HCT116 (cell line): ENCODE measurements around the gene TMEM168. TPM values are rescaled to one million over a fixed set of nuclear protein-coding genes. Genes with fewer than 3 reads are reported as not detected.

ENCODE experiments used
- ATAC-seq: fragments of 200-7000 bp; cut with Tn5 transposase; 2 replicates; pipeline ENCODE4 v1.9.1; 2020; ENCODE audit warnings: mild to moderate bottlenecking, moderate library complexity
- BruUV-seq: library from RNA; stranded (reverse); fragments of 400-500 nt; replicated peaks from 2 replicates; lab custom pipeline; 2021; lab: Mats Ljungman, UMichigan
- CTCF ChIA-PET: fragments of 300-600 bp; sonication (Branson Sonifier 250); formaldehyde crosslinking; loops from one replicate; lab custom pipeline; 2021; ENCODE audit warnings: antibody characterized with exemption; lab: Charles Lee
- POLR2A ChIA-PET: fragments of 300-600, 350-600 bp; sonication (Branson Sonifier 250); formaldehyde crosslinking; loops from one replicate; lab custom pipeline; 2021; ENCODE audit warnings: antibody characterized with exemption; lab: Charles Lee
- RAD21 ChIA-PET, 2 experiments: fragments of 300-600 bp; sonication (Branson Sonifier 250); formaldehyde crosslinking; loops; one replicate each; lab custom pipeline; 2023; ENCODE audit warnings: low total read pairs in 2 of 2; ENCODE audit not compliant: uncharacterized antibody in 2 of 2, unreplicated experiment in 2 of 2, low non-redundant PET in 1 of 2; lab: Charles Lee
- DNase-seq: peaks from one replicate; pipeline ENCODE4 v3.0.0-alpha.2; 2010; ENCODE audit warnings: low read depth, low spot score
- H2AFZ ChIP-seq: fragments of 200-600 bp; shearing (Covaris generic), sonication (generic); 2 replicates; pipeline ENCODE4 v1.6.1; 2017; ENCODE audit warnings: low read depth, mixed run types, mixed read lengths, antibody characterized with exemption, low read length; ENCODE audit not compliant: poor library complexity, severe bottlenecking
- H3K27ac ChIP-seq: 2 replicates; pipeline ENCODE4 v1.5.1; 2012; ENCODE audit warnings: low read depth, low read length
- H3K27me3 ChIP-seq: fragments of 200-600 bp; sonication (generic); 2 replicates; pipeline ENCODE4 v1.6.1; 2016; ENCODE audit warnings: mixed run types, low read length, mixed read lengths; ENCODE audit not compliant: insufficient read depth
- H3K36me3 ChIP-seq, 2 experiments: fragments of 200-500 bp in 1 of 2; fragments of 200-600 bp in 1 of 2; sonication (Bioruptor generic) in 1 of 2; sonication (generic) in 1 of 2; 2 replicates each; pipeline versions ENCODE4 v1.5.1 to v1.6.1; 2014 to 2016; ENCODE audit warnings: low read length in 2 of 2, inconsistent platforms in 1 of 2, mixed read lengths in 1 of 2, mixed run types in 1 of 2; ENCODE audit not compliant: insufficient read depth in 2 of 2, control insufficient read depth in 1 of 2
- H3K4me1 ChIP-seq, 2 experiments: fragments of 200-600 bp in 1 of 2; sonication (generic) in 1 of 2; 2 replicates each; pipeline versions ENCODE4 v1.5.1 to v1.6.1; 2012 to 2017; ENCODE audit warnings: low read length in 2 of 2, inconsistent platforms in 1 of 2, mild to moderate bottlenecking in 1 of 2, mixed read lengths in 1 of 2, mixed run types in 1 of 2, moderate library complexity in 1 of 2; ENCODE audit not compliant: insufficient read depth in 2 of 2, control insufficient read depth in 1 of 2
- H3K4me2 ChIP-seq: fragments of 200-600 bp; sonication (generic); 2 replicates; pipeline ENCODE4 v1.6.1; 2017; ENCODE audit warnings: mixed run types, low read length, mixed read lengths
- H3K4me3 ChIP-seq, 2 experiments: fragments of 200-600 bp in 1 of 2; sonication (generic) in 1 of 2; replicated peaks in 1 of 2; 2 replicates each; pipeline ENCODE4 v1.5.1; 2011 to 2016; ENCODE audit warnings: low read length in 2 of 2, control low read depth in 1 of 2, low read depth in 1 of 2, mild to moderate bottlenecking in 1 of 2, mixed read lengths in 1 of 2, mixed run types in 1 of 2
- H3K79me2 ChIP-seq: fragments of 200-600 bp; sonication (generic); 2 replicates; pipeline ENCODE4 v1.6.1; 2017; ENCODE audit warnings: mild to moderate bottlenecking, mixed run types, low read length, moderate library complexity, mixed read lengths; ENCODE audit not compliant: insufficient read depth
- H3K9ac ChIP-seq: fragments of 200-600 bp; sonication (generic); 2 replicates; pipeline ENCODE4 v1.6.1; 2016; ENCODE audit warnings: low read length, mixed read lengths
- H3K9me2 ChIP-seq: fragments of 200-600 bp; sonication (generic), shearing (Covaris generic); 2 replicates; pipeline ENCODE4 v1.6.1; 2017; ENCODE audit warnings: mixed run types, mild to moderate bottlenecking, moderate library complexity; ENCODE audit not compliant: insufficient read depth
- H3K9me3 ChIP-seq, 2 experiments: fragments of 200-500 bp in 1 of 2; fragments of 200-600 bp in 1 of 2; sonication (Bioruptor generic) in 1 of 2; sonication (generic) in 1 of 2; 2 replicates each; pipeline ENCODE4 v1.6.1; 2014 to 2017; ENCODE audit warnings: low read length in 2 of 2, mixed read lengths in 2 of 2, inconsistent platforms in 1 of 2, low read depth in 1 of 2, mild to moderate bottlenecking in 1 of 2, mixed run types in 1 of 2, moderate library complexity in 1 of 2; ENCODE audit not compliant: control insufficient read depth in 1 of 2, insufficient read depth in 1 of 2
- H4K20me1 ChIP-seq: fragments of 200-600 bp; sonication (generic), shearing (Covaris generic); 2 replicates; pipeline ENCODE4 v1.6.1; 2017; ENCODE audit warnings: mixed run types, mild to moderate bottlenecking, moderate library complexity; ENCODE audit not compliant: insufficient read depth
- CBX3 ChIP-seq: IDR thresholded peaks from 2 replicates; pipeline ENCODE4 v1.6.1; 2012; ENCODE audit warnings: low read depth
- EGR1 ChIP-seq: IDR thresholded peaks from 2 replicates; pipeline ENCODE4 v1.6.1; 2012; ENCODE audit warnings: low read depth
- EZH2 ChIP-seq: fragments of 200-600 bp; sonication (generic); IDR thresholded peaks from 2 replicates; pipeline ENCODE4 v1.6.1; 2017; ENCODE audit warnings: antibody characterized with exemption, mixed run types
- EZH2phosphoT487 ChIP-seq: fragments of 200-600 bp; IDR thresholded peaks from 2 replicates; pipeline ENCODE4 v1.6.1; 2018; ENCODE audit warnings: antibody characterized with exemption, borderline replicate concordance
- JUND ChIP-seq: IDR thresholded peaks from 2 replicates; pipeline ENCODE4 v1.6.1; 2012
- POLR2A ChIP-seq: IDR thresholded peaks from 2 replicates; pipeline ENCODE4 v1.7.0; 2011; ENCODE audit warnings: borderline replicate concordance; ENCODE audit not compliant: insufficient read depth, insufficient read length; ENCODE audit errors: extremely low read depth
- POLR2AphosphoS5 ChIP-seq: IDR thresholded peaks from 2 replicates; pipeline ENCODE4 v1.6.1; 2011; ENCODE audit warnings: mild to moderate bottlenecking, low read depth, low read length, moderate library complexity
- RAD21 ChIP-seq: IDR thresholded peaks from 2 replicates; pipeline ENCODE4 v1.6.1; 2012; ENCODE audit warnings: low read depth, mild to moderate bottlenecking
- SIN3A ChIP-seq: IDR thresholded peaks from 2 replicates; pipeline ENCODE4 v1.6.1; 2012; ENCODE audit warnings: low read depth
- SRF ChIP-seq: IDR thresholded peaks from 2 replicates; pipeline ENCODE4 v1.6.1; 2012; ENCODE audit warnings: low read depth
- TCF7L2 ChIP-seq: IDR thresholded peaks from 2 replicates; pipeline ENCODE4 v1.7.0; 2011; ENCODE audit warnings: borderline replicate concordance, inconsistent platforms; ENCODE audit not compliant: insufficient read depth, insufficient read length; ENCODE audit errors: extremely low read depth
- YY1 ChIP-seq: IDR thresholded peaks from 2 replicates; pipeline ENCODE4 v1.6.1; 2011; ENCODE audit warnings: low read length, low read depth, moderate library complexity, mild to moderate bottlenecking; ENCODE audit not compliant: insufficient replicate concordance; ENCODE audit errors: extremely low read depth
- ZFX ChIP-seq: fragments of 450-650 bp; IDR thresholded peaks from 2 replicates; pipeline ENCODE4 v1.6.1; 2017
- intact Hi-C: fragments of 100-400 bp; cut with micrococcal nuclease; formaldehyde crosslinking; loops from 2 replicates; pipeline ENCODE4 v1.10.0; 2022
- total RNA-seq: library from RNA; stranded (reverse); gene quantifications from one replicate; pipeline ENCODE4 v1.2.1, GENCODE V29; 2021; ENCODE audit not compliant: unreplicated experiment
- TF ChIP-seq, protein P1 (sequence below): IDR thresholded peaks from 2 replicates; pipeline ENCODE4 v1.6.1; 2012
- TF ChIP-seq, protein P2 (sequence below): IDR thresholded peaks from 2 replicates; pipeline ENCODE4 v1.6.1; 2011; ENCODE audit warnings: mild to moderate bottlenecking, low read length, moderate library complexity; ENCODE audit not compliant: insufficient replicate concordance; ENCODE audit errors: extremely low read depth
- TF ChIP-seq, protein P3 (sequence below), 3 experiments: fragments of 200-600 bp in 1 of 3; sonication (generic) in 1 of 3; IDR thresholded peaks in 2 of 3; conservative IDR thresholded peaks in 1 of 3; 2 replicates each; pipeline ENCODE4 v1.5.1; 2012 to 2017; ENCODE audit warnings: low read depth in 2 of 3, low read length in 2 of 3, antibody characterized with exemption in 1 of 3, borderline replicate concordance in 1 of 3, control low read depth in 1 of 3, mild to moderate bottlenecking in 1 of 3, mixed read lengths in 1 of 3, mixed run types in 1 of 3, moderate library complexity in 1 of 3; ENCODE audit not compliant: insufficient read depth in 1 of 3
- TF ChIP-seq, protein P4 (sequence below): IDR thresholded peaks from 2 replicates; pipeline ENCODE4 v1.6.1; 2012; ENCODE audit warnings: low read depth

Gene TMEM168
- total RNA-seq, 1 experiment from 2014 or later, result 16.5 TPM

GRCh38 chr7:112784603-112785002 lies 5.6 kb downstream of the TMEM168 start (continued):
- TF ChIP-seq JUND, result no peak
- TF ChIP-seq SRF, result no peak

- H3K4me1 ChIP-seq, result no peaks in the 10 kb centered on the region
- no peak overlapping the region for H3K27ac ChIP-seq
- no peak for DNase-seq
- peaks cover 3% of the 10 kb centered on the region; the same call in 1 of the 2 replicates for H4K20me1 ChIP-seq
- CTCF ChIA-PET, result no interaction called here
- no TSS peak for BruUV-seq
- no peak overlapping the region for H3K4me3 ChIP-seq
- intact Hi-C loops, result no loop called here
- no peak overlapping the region for H2AFZ ChIP-seq
- peaks cover 51% of the 10 kb centered on the region for H3K79me2 ChIP-seq
- H3K9ac ChIP-seq, result no peak overlapping the region
- no peak overlapping the region for H3K4me2 ChIP-seq
- H3K27me3 ChIP-seq, result no peaks in the 10 kb centered on the region
- ATAC-seq, result no peak
- H3K9me2 ChIP-seq, result no peaks in the 10 kb centered on the region
- POLR2A ChIA-PET, result no interaction called here
- no peak for TF ChIP-seq YY1
- no peak for TF ChIP-seq RAD21
- TF ChIP-seq, protein P1, sequence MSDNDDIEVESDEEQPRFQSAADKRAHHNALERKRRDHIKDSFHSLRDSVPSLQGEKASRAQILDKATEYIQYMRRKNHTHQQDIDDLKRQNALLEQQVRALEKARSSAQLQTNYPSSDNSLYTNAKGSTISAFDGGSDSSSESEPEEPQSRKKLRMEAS, result no peak
- TF ChIP-seq TCF7L2, result no peak
- TF ChIP-seq SRF, result no peak
- TF ChIP-seq ZFX, result no peak
- TF ChIP-seq, protein P2, sequence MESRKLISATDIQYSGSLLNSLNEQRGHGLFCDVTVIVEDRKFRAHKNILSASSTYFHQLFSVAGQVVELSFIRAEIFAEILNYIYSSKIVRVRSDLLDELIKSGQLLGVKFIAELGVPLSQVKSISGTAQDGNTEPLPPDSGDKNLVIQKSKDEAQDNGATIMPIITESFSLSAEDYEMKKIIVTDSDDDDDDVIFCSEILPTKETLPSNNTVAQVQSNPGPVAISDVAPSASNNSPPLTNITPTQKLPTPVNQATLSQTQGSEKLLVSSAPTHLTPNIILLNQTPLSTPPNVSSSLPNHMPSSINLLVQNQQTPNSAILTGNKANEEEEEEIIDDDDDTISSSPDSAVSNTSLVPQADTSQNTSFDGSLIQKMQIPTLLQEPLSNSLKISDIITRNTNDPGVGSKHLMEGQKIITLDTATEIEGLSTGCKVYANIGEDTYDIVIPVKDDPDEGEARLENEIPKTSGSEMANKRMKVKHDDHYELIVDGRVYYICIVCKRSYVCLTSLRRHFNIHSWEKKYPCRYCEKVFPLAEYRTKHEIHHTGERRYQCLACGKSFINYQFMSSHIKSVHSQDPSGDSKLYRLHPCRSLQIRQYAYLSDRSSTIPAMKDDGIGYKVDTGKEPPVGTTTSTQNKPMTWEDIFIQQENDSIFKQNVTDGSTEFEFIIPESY, result no peak
- TF ChIP-seq EZH2phosphoT487, result no peak
- TF ChIP-seq POLR2AphosphoS5, result no peak
- TF ChIP-seq EGR1, result no peak
- TF ChIP-seq SIN3A, result no peak
- TF ChIP-seq, protein P3, sequence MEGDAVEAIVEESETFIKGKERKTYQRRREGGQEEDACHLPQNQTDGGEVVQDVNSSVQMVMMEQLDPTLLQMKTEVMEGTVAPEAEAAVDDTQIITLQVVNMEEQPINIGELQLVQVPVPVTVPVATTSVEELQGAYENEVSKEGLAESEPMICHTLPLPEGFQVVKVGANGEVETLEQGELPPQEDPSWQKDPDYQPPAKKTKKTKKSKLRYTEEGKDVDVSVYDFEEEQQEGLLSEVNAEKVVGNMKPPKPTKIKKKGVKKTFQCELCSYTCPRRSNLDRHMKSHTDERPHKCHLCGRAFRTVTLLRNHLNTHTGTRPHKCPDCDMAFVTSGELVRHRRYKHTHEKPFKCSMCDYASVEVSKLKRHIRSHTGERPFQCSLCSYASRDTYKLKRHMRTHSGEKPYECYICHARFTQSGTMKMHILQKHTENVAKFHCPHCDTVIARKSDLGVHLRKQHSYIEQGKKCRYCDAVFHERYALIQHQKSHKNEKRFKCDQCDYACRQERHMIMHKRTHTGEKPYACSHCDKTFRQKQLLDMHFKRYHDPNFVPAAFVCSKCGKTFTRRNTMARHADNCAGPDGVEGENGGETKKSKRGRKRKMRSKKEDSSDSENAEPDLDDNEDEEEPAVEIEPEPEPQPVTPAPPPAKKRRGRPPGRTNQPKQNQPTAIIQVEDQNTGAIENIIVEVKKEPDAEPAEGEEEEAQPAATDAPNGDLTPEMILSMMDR (IDR thresholded peaks at IDR 0.05 in 2 of 3, conservative IDR thresholded peaks at IDR 0.05 in 1 of 3; ENCODE audit: borderline replicate concordance in 1 of 3, insufficient read depth in 1 of 3, low read depth in 2 of 3, low read length in 2 of 3), result no peak
- TF ChIP-seq, protein P4, sequence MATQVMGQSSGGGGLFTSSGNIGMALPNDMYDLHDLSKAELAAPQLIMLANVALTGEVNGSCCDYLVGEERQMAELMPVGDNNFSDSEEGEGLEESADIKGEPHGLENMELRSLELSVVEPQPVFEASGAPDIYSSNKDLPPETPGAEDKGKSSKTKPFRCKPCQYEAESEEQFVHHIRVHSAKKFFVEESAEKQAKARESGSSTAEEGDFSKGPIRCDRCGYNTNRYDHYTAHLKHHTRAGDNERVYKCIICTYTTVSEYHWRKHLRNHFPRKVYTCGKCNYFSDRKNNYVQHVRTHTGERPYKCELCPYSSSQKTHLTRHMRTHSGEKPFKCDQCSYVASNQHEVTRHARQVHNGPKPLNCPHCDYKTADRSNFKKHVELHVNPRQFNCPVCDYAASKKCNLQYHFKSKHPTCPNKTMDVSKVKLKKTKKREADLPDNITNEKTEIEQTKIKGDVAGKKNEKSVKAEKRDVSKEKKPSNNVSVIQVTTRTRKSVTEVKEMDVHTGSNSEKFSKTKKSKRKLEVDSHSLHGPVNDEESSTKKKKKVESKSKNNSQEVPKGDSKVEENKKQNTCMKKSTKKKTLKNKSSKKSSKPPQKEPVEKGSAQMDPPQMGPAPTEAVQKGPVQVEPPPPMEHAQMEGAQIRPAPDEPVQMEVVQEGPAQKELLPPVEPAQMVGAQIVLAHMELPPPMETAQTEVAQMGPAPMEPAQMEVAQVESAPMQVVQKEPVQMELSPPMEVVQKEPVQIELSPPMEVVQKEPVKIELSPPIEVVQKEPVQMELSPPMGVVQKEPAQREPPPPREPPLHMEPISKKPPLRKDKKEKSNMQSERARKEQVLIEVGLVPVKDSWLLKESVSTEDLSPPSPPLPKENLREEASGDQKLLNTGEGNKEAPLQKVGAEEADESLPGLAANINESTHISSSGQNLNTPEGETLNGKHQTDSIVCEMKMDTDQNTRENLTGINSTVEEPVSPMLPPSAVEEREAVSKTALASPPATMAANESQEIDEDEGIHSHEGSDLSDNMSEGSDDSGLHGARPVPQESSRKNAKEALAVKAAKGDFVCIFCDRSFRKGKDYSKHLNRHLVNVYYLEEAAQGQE, result no peak
- no peak for TF ChIP-seq POLR2A
- TF ChIP-seq CBX3, result no peak
- TF ChIP-seq EZH2, result no peak
- TF ChIP-seq, all 23 proteins: peak for 0
- no peaks in the 10 kb centered on the region for H3K9me3 ChIP-seq
- RAD21 ChIA-PET, result no interaction called here
- H3K36me3 ChIP-seq, result peaks cover 0 to 15% of the 10 kb centered on the region in 2 experiments; a peak in 1 of 4 replicates
Observed at GRCh38 chr7:112782498-112782897, 7.7 kb downstream of the TMEM168 start.
